MM.1S (cell line): Measurements from ENCODE around the gene IL2RA.

Experiments used
- CTCF ChIP-seq: fragments of 300-600 bp; sonication (generic); IDR thresholded peaks from 2 replicates; pipeline ENCODE4 v1.5.1; 2016; ENCODE audit warnings: antibody characterized with exemption, low read length, mixed read lengths
- EZH2 ChIP-seq: fragments of 300-600 bp; sonication (generic); optimal IDR thresholded peaks from 2 replicates; pipeline ENCODE3; 2017; ENCODE audit warnings: low read depth, mild to moderate bottlenecking, antibody characterized with exemption, low read length, mixed read lengths

GRCh38 chr10:6064119-6064518 lies 2.0 kb upstream of the IL2RA start:
- TF ChIP-seq CTCF (no peak), EZH2 (no peak)
